Mesenchymal stem cell (in vitro differentiated cells and primary cell): Measurements from ENCODE around the gene DLST.
A peak's percentile ranks its signal among the peaks of the same experiment; 100 is the strongest.

ENCODE experiments used
- DNase-seq: peaks from one replicate; pipeline ENCODE4 v3.0.0-alpha.2; 2013
- H2AFZ ChIP-seq: one replicate; pipeline ENCODE4 v1.6.1; 2013; ENCODE audit warnings: low read depth, mild to moderate bottlenecking, control low read depth, inconsistent platforms, low read length, moderate library complexity
- H2AK5ac ChIP-seq: 2 replicates; pipeline ENCODE4 v1.6.1; 2013; ENCODE audit warnings: low read length, moderate library complexity, mild to moderate bottlenecking, inconsistent platforms; ENCODE audit not compliant: severe bottlenecking
- H2BK120ac ChIP-seq: one replicate; pipeline ENCODE4 v1.6.1; 2013; ENCODE audit warnings: low read depth, mild to moderate bottlenecking, inconsistent platforms, low read length, moderate library complexity
- H2BK12ac ChIP-seq, 2 experiments: one replicate each; pipeline ENCODE4 v1.6.1; 2013; ENCODE audit warnings: inconsistent platforms in 2 of 2, low read length in 2 of 2, mild to moderate bottlenecking in 2 of 2, moderate library complexity in 2 of 2, control low read depth in 1 of 2
- H2BK15ac ChIP-seq: one replicate; pipeline ENCODE4 v1.6.1; 2013; ENCODE audit warnings: mild to moderate bottlenecking, low read depth, inconsistent platforms; ENCODE audit not compliant: poor library complexity, severe bottlenecking
- H2BK5ac ChIP-seq: 2 replicates; pipeline ENCODE4 v1.6.1; 2013; ENCODE audit warnings: low read depth, mild to moderate bottlenecking, low read length, control low read depth, inconsistent platforms; ENCODE audit not compliant: poor library complexity, severe bottlenecking
- H3K14ac ChIP-seq, 2 experiments: one replicate each; pipeline ENCODE4 v1.6.1; 2013; ENCODE audit warnings: inconsistent platforms in 2 of 2, low read length in 2 of 2, control low read depth in 1 of 2, mild to moderate bottlenecking in 1 of 2, moderate library complexity in 1 of 2
- H3K18ac ChIP-seq, 2 experiments: one replicate each; pipeline ENCODE4 v1.6.1; 2013; ENCODE audit warnings: inconsistent platforms in 2 of 2, low read length in 2 of 2, control low read depth in 1 of 2, low read depth in 1 of 2, mild to moderate bottlenecking in 1 of 2
- H3K23ac ChIP-seq, 2 experiments: one replicate each; pipeline ENCODE4 v1.6.1; 2013; ENCODE audit warnings: inconsistent platforms in 2 of 2, low read length in 2 of 2, mild to moderate bottlenecking in 2 of 2, moderate library complexity in 2 of 2, control low read depth in 1 of 2
- H3K27ac ChIP-seq: 2 replicates; pipeline ENCODE4 v1.5.1; 2013; ENCODE audit warnings: mild to moderate bottlenecking, moderate library complexity, low read length, control low read depth, inconsistent platforms; ENCODE audit not compliant: poor library complexity, severe bottlenecking
- H3K27me3 ChIP-seq, 2 experiments: 2 replicates each; pipeline versions ENCODE4 v1.6.1 to v1.7.0; 2013; ENCODE audit warnings: low read length in 2 of 2, mild to moderate bottlenecking in 2 of 2, moderate library complexity in 2 of 2, control low read depth in 1 of 2, inconsistent platforms in 1 of 2; ENCODE audit not compliant: control insufficient read depth in 1 of 2, insufficient read depth in 1 of 2
- H3K36me3 ChIP-seq, 2 experiments: 2 replicates each; pipeline versions ENCODE4 v1.6.1 to v1.7.0; 2013; ENCODE audit warnings: low read length in 2 of 2, control low read depth in 1 of 2, inconsistent platforms in 1 of 2, low read depth in 1 of 2, mild to moderate bottlenecking in 1 of 2; ENCODE audit not compliant: insufficient read depth in 2 of 2, control insufficient read depth in 1 of 2
- H3K4ac ChIP-seq, 2 experiments: one replicate each; pipeline ENCODE4 v1.6.1; 2013; ENCODE audit warnings: inconsistent platforms in 2 of 2, low read length in 2 of 2, mild to moderate bottlenecking in 2 of 2, moderate library complexity in 2 of 2, control low read depth in 1 of 2, low read depth in 1 of 2
- H3K4me1 ChIP-seq: 2 replicates; pipeline ENCODE4 v1.6.1; 2013; ENCODE audit warnings: low read depth, low read length, control low read depth; ENCODE audit not compliant: control insufficient read depth, insufficient read depth
- H3K4me2 ChIP-seq: 2 replicates; pipeline ENCODE4 v1.6.1; 2013; ENCODE audit warnings: low read length, mild to moderate bottlenecking, inconsistent platforms; ENCODE audit not compliant: poor library complexity, severe bottlenecking
- H3K4me3 ChIP-seq, 2 experiments: 2 replicates each; pipeline versions ENCODE4 v1.5.1 to v1.7.0; 2013; ENCODE audit warnings: low read length in 2 of 2, mild to moderate bottlenecking in 2 of 2, control low read depth in 1 of 2, low read depth in 1 of 2; ENCODE audit not compliant: insufficient read depth in 1 of 2
- H3K79me1 ChIP-seq: replicated peaks from 2 replicates; pipeline ENCODE4 v1.6.1; 2013; ENCODE audit warnings: mild to moderate bottlenecking, control low read depth, low read length, inconsistent platforms; ENCODE audit not compliant: poor library complexity, severe bottlenecking
- H3K9ac ChIP-seq: 2 replicates; pipeline ENCODE4 v1.7.0; 2013; ENCODE audit warnings: mild to moderate bottlenecking, low read length, moderate library complexity
- H3K9me3 ChIP-seq: 2 replicates; pipeline ENCODE4 v1.7.0; 2013; ENCODE audit warnings: mild to moderate bottlenecking, low read length; ENCODE audit not compliant: control insufficient read depth
- H4K8ac ChIP-seq: one replicate; pipeline ENCODE4 v1.6.1; 2013; ENCODE audit warnings: inconsistent platforms, mild to moderate bottlenecking, low read length, moderate library complexity
- H4K91ac ChIP-seq: one replicate; pipeline ENCODE4 v1.6.1; 2013; ENCODE audit warnings: mild to moderate bottlenecking, low read length, inconsistent platforms
- whole genome bisulfite sequencing: methylation state at CpG from one replicate; pipeline ENCODE4 v1.1.7; 2013; ENCODE audit warnings: mixed read lengths; 5-methylcytosine and 5-hydroxymethylcytosine counted together

Gene DLST

DNA sequence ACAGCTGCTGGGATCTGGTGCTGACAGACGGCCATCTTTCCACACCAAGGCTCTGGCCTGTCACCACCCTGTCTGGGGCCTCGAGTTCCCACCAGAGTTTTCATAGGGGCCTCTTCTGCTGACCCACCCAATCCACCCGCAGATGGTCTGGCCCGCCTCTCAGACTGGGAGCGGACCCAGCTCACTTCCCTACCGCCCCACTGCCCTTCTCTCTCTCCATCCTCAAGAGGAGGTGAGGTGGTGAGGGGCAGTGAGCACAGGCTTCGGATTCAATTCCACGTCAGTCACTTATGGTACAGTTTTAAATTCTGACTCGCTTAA is 53.6 kb downstream of the DLST start:
- Histone ChIP-seq H2BK15ac (peak overlapping the region; percentile 71), H3K14ac (no peak overlapping the region), H2BK5ac (no peak overlapping the region), H4K8ac (peak overlapping the region; percentile 43), H2AFZ (no peak overlapping the region), H2BK120ac (no peak overlapping the region), H3K36me3 (no peaks in the 10 kb centered on the region), H3K9ac (no peak overlapping the region), H3K79me1 (no peaks in the 10 kb centered on the region), H3K27ac (no peak overlapping the region), H2BK12ac (peak overlapping the region; percentile 37 to 55), H3K9me3 (no peaks in the 10 kb centered on the region), H3K4me1 (peaks cover 12% of the 10 kb centered on the region), H3K4me2 (no peak overlapping the region), H2AK5ac (no peak overlapping the region), H3K4me3 (no peak overlapping the region), H4K91ac (no peak overlapping the region), H3K27me3 (peaks cover 0 to 3% of the 10 kb centered on the region in 2 experiments), H3K23ac (no peak overlapping the region), H3K4ac (peak overlapping the region in 1 of 2 experiments; percentile 54), H3K18ac (no peak overlapping the region)
- 73% methylated on average over 3 of the region's 9 CpGs for WGBS
- no peak for DNase-seq

DNA sequence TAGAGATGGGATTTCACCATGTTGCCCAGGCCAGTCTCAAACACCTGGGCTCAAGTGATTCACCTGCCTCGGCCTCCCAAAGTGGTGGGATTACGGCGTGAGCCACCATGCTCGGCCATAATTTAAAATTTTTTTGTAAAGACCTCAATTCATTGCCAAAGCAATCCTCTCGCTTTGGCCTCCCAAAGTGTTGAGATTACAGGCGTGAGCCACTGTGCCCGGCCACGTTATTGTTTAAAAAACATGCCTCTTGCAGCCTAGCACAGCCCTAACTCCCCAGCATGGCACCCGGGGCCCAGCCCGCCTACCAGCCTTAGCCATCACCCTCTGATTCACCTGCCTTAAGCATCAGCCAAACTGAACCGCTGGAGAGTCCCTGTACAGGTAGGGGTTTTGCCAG is 54.4 kb downstream of the DLST start:
- Histone ChIP-seq H4K8ac (no peak overlapping the region), H3K18ac (no peak overlapping the region), H2BK12ac (no peak overlapping the region), H3K4ac (no peak overlapping the region), H3K36me3 (no peaks in the 10 kb centered on the region), H3K4me1 (peaks cover 15% of the 10 kb centered on the region), H3K4me3 (no peak overlapping the region), H3K14ac (no peak overlapping the region), H3K27ac (no peak overlapping the region), H4K91ac (no peak overlapping the region), H3K4me2 (no peak overlapping the region), H3K79me1 (no peaks in the 10 kb centered on the region), H2AFZ (no peak overlapping the region), H3K9ac (no peak overlapping the region), H2BK15ac (no peak overlapping the region), H2BK5ac (no peak overlapping the region), H3K23ac (no peak overlapping the region), H3K9me3 (no peaks in the 10 kb centered on the region), H2BK120ac (no peak overlapping the region), H3K27me3 (peaks cover 0 to 3% of the 10 kb centered on the region in 2 experiments), H2AK5ac (no peak overlapping the region)
- WGBS = 94% methylated on average over 11 of the region's 11 CpGs
- DNase-seq = no peak

DNA sequence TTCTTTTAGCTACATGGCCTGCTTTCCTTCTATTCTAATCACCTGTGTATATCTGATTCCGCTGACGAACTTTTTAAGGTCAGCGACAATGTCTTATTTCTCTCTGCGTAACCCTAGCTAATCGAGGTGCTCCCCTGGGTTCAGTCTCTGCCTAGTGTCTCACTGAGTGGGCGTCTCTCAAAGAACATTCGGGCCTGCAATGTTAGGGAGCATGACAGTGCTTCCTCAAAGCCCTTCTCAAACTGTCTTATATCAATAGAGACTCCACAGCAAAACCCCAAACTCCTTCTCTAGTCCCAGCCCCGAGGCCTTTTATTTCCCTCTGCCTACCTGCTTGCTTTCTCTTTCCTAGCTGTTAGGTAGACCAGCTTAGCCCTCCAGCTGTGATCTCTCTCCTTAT is 55.0 kb downstream of the DLST start:
- WGBS = 93% methylated on average over 8 of the region's 8 CpGs
- H2BK5ac ChIP-seq = no peak overlapping the region
- H3K14ac ChIP-seq = no peak overlapping the region
- no peak overlapping the region for H2AK5ac ChIP-seq
- H3K27ac ChIP-seq = no peak overlapping the region
- H2BK12ac ChIP-seq = no peak overlapping the region
- peaks cover 21% of the 10 kb centered on the region for H3K4me1 ChIP-seq
- H3K9ac ChIP-seq = no peak overlapping the region
- no peak overlapping the region for H3K4ac ChIP-seq
- no peak overlapping the region for H3K18ac ChIP-seq
- H3K4me2 ChIP-seq = no peak overlapping the region
- DNase-seq = no peak
- H4K91ac ChIP-seq = no peak overlapping the region
- H3K9me3 ChIP-seq = no peaks in the 10 kb centered on the region
- H2BK15ac ChIP-seq = no peak overlapping the region
- no peak overlapping the region for H2BK120ac ChIP-seq
- no peaks in the 10 kb centered on the region for H3K36me3 ChIP-seq
- no peak overlapping the region for H4K8ac ChIP-seq
- no peak overlapping the region for H2AFZ ChIP-seq
- no peaks in the 10 kb centered on the region for H3K79me1 ChIP-seq
- H3K23ac ChIP-seq = no peak overlapping the region
- no peak overlapping the region for H3K4me3 ChIP-seq
- peaks cover 0 to 3% of the 10 kb centered on the region in 2 experiments for H3K27me3 ChIP-seq

DNA sequence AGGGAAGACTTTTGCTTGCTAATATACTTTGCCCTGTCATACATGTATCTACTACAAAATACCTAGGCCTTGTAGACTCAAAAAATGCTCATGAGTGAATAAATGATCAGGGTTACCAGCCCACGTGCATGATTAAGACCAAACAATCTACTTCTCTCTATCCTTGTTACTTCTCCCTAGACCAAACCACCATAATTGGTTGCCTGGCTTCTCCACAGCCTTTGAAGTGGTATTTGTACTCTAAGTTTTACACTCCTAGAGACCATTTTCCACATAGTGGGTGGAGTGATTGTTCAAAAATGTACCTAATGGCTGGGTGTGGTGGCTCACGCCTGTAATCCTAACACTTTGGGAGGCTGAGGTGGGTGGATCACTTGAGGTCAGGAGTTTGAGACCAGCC is 55.5 kb downstream of the DLST start:
- Histone ChIP-seq H4K8ac (no peak overlapping the region), H3K4ac (no peak overlapping the region), H3K9ac (no peak overlapping the region), H3K14ac (no peak overlapping the region), H2AFZ (no peak overlapping the region), H3K4me1 (peaks cover 25% of the 10 kb centered on the region), H2BK15ac (no peak overlapping the region), H3K36me3 (peaks cover 0 to 3% of the 10 kb centered on the region in 2 experiments), H3K23ac (no peak overlapping the region), H3K4me3 (no peak overlapping the region), H3K27me3 (peaks cover 0 to 3% of the 10 kb centered on the region in 2 experiments), H2AK5ac (no peak overlapping the region), H3K18ac (no peak overlapping the region), H2BK5ac (no peak overlapping the region), H3K9me3 (no peaks in the 10 kb centered on the region), H3K4me2 (no peak overlapping the region), H3K27ac (no peak overlapping the region), H4K91ac (no peak overlapping the region), H2BK12ac (no peak overlapping the region), H3K79me1 (no peaks in the 10 kb centered on the region), H2BK120ac (no peak overlapping the region)
- DNase-seq = no peak
- WGBS = 100% methylated on average over 1 of the region's 2 CpGs
